Endothelial cell of hepatic sinusoid (primary cell): Measurements from ENCODE around the gene SCN2B.

Experiments
- in situ Hi-C: cut with HindIII; loops from 2 replicates; pipeline ENCODE4 v1.10.0; 2017; ENCODE audit warnings: low sequenced_read_pairs

The SCN2B gene

GRCh38 chr11:118175993-118176777 lies at the start of gene SCN2B:
SCN2B (minus strand) TSS chr11:118176639; CDS start chr11:118176431, 208 bp downstream.
- in situ Hi-C loops: no loop called here

- in situ Hi-C loops: loop anchor here (5.0 kb wide), 1 partner anchor 33 kb away; no protein-coding TSS in a partner anchor
These were observed 48.2 kb upstream of the SCN2B start, which contains the start of gene JAML for GRCh38 chr11:118224511-118225188. JAML (minus strand) TSS chr11:118225011; CDS start chr11:118214866, 10,145 bp downstream.

DNA sequence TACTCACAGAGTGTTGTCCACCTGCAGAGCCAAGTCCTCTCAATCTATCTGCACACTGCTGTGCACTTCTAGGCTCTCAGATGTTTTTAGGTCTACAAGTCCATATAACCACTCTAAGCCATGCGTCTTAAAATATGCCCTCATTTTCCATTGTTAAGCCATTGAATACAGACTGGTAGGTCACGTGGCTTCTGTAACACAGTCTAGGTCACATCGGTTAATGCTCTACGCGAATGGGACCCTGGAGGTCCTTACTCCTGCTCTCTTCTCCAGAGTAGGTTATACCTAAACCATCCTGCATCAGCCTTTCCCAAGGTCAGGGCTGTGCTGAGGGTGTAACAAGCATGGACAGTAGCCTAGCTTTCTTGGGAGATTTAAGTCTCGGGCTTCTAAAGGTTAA lies 47.6 kb upstream of the SCN2B start:
- in situ Hi-C loops: loop anchor here (5.0 kb wide), 1 partner anchor 33 kb away; no protein-coding TSS in a partner anchor

DNA sequence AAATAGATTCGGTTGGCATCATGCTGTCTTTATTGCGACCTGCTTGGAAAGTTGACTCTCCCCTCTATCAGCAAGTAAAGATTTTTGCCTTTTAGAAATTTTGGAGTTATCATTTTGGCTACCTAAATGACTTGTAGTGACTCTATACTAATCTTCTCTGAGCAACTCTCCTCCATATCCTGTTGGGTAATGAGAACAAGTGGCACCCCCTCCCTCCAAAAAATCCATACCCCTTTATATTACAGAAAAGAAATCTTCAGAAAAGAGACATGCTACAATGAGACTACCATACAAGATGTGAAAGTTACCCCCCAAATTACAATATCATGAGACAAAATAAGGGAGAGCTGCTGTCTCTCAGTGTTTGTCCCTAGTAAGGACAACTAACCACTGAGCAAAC lies 47.1 kb upstream of the SCN2B start:
- in situ Hi-C loops: loop anchor here (5.0 kb wide), 1 partner anchor 34 kb away; no protein-coding TSS in a partner anchor

- in situ Hi-C loops: loop anchor here (5.0 kb wide), 1 partner anchor 35 kb away; no protein-coding TSS in a partner anchor
These were observed 46.0 kb upstream of the SCN2B start for GRCh38 chr11:118222437-118222836.

DNA sequence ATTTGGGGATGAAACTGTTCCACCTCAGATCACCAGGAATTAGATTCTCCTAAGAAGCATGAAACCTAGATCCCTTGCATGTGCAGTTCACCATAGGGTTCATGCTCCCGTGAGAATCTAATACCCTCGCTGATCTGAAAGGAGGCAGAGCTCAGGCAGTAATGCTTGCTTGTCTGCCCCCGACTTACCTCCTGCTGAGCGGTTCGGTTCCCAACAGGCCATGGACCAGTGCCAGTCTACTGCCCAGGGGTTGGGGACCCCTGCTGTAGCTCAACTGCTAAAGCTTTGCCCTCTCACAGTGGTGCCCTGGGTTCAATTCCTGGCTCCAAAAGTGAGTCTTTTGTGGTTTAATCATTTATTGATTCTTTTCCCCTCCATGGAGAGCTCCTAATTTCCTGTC lies 45.0 kb upstream of the SCN2B start:
- in situ Hi-C loops: loop anchor here (5.0 kb wide), 1 partner anchor 36 kb away; no protein-coding TSS in a partner anchor

DNA sequence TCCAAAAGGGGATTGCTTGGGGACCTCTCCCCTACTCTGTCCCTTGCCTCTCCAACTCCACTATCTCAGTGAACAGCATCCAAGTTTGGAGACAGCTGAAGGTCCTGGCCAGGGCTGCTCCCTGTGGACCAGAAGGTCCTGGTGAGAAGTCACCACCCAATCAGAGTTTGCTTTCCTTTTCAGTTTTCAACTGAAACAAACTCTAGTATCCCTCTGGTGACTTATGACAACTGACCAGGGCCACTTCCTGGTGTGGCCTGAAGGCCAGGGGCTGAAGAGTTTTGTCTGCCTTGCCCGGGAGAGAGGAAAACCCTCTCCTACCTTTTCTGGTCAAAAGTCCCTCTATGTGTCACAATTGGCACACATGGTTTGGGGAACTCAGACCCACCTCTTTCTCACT lies 43.3 kb upstream of the SCN2B start:
- in situ Hi-C loops: loop anchor here (5.0 kb wide), 1 partner anchor 38 kb away; no protein-coding TSS in a partner anchor

- in situ Hi-C loops: no loop called here
These were observed 42.8 kb upstream of the SCN2B start for GRCh38 chr11:118219244-118219643.

GRCh38 chr11:118217575-118217974 lies 41.1 kb upstream of the SCN2B start:
- in situ Hi-C loops: no loop called here

DNA sequence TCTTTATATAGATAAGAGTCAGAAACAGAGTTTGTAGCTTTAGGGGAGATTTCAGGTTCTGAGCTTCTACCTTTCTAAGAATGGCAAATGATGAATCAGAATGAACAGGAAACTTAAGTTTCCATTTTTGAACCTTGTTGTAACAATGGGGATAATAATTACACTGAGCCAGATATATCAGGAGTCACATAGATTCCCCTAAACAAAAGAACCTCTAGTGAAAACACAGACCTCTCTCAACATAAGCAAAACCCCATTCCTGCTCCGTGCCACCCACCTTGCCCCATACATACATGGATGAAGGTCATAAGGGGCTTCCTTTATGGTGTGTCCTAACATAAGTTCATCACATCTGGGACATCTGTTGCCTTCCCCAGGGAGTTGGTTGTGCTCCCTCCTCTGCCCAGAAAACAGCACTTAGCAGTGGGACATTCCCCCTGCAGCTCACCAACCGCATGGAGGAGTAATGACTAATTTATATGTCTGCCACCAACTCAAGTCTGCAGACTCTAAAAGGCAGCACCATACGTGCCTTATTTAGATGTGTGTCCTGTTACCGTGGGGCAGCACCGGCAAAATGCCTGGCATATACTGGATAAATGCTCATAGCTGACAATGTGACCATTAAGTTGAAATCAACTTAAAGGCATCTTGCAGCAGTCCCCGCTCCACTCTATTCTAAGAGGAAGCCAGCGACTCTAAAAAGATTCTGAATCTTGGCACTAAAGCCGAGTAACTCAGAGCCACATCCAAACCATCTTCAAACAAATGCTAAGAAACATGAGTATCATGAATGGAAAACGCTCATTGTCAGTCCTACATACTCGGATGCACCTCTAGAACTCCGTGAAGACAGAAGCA lies 40.4 kb upstream of the SCN2B start:
- in situ Hi-C loops: no loop called here

- in situ Hi-C loops: no loop called here
These were observed 39.3 kb upstream of the SCN2B start for GRCh38 chr11:118215765-118216164.

DNA sequence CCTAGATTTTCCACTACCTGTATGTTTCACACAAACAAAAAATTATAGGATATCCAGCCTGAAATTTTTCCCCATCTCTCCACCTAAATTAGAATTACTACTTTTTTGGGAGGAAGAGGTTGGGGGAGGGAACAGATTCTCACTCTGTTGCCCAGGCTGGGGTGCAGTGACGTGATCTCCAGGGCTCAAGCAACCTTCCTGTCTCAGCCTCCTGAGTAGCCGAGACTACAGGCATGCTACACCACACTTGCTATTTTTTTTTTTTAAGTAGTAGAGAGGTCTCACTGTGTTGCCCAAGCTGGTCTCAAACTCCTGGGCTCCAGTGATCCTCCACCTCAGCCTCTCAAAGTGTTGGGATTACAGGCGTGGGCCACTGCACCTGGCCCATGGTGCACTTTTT lies 38.8 kb upstream of the SCN2B start:
- in situ Hi-C loops: no loop called here

- in situ Hi-C loops: loop anchor here (5.0 kb wide), 1 partner anchor 42 kb away; no protein-coding TSS in a partner anchor
These were observed 37.9 kb upstream of the SCN2B start for GRCh38 chr11:118214210-118214914.

GRCh38 chr11:118213781-118214180 lies 37.3 kb upstream of the SCN2B start:
- in situ Hi-C loops: loop anchor here (5.0 kb wide), 1 partner anchor 41 kb away; no protein-coding TSS in a partner anchor

DNA sequence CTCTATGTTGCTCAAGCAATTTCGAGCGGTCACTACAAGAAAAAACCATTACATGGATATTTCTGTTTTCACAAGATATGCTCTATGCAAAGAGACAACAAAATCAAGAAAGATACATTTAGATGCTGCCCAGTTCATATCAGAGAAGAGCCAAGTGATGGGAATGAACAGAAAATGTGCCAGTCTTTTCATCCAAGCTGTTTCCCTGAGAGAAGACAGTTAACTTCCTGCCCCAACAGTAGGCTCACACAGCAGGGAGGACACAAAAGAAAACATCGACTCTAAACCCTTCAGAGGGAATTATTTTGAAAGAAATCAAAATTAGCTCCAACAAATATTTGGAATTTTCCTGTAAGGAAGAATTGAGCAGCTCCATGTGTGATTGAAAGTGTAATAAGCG lies 36.8 kb upstream of the SCN2B start:
- in situ Hi-C loops: loop anchor here (5.0 kb wide), 1 partner anchor 41 kb away; no protein-coding TSS in a partner anchor

DNA sequence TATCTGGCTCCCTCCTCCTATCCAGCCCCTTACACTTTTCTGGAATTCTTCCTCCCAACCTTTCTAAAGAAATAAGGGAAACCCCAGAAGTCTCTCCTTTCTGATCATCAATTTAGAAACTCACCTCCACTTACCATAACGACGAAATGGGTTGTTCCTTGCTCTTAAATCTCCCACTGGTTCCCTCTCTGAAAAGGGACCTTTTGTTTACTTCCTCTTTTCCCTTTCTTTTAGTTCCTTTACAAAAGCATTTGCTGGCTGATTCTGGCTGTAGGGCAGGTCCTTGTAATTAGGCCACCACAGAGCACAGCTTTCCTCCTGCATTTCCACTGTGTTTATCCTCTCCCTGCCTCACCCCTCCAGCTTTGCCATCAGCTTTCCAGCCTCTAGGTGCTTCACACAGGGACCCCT lies 36.3 kb upstream of the SCN2B start:
- in situ Hi-C loops: loop anchor here (5.0 kb wide), 1 partner anchor 40 kb away; no protein-coding TSS in a partner anchor

GRCh38 chr11:118212131-118212725 lies 35.8 kb upstream of the SCN2B start:
- in situ Hi-C loops: loop anchor here (5.0 kb wide), 1 partner anchor 40 kb away; no protein-coding TSS in a partner anchor

- in situ Hi-C loops: loop anchor here (5.0 kb wide), 1 partner anchor 39 kb away; no protein-coding TSS in a partner anchor
These were observed 34.6 kb upstream of the SCN2B start for GRCh38 chr11:118211006-118211405.

- in situ Hi-C loops: loop anchor here (5.0 kb wide), 1 partner anchor 38 kb away; no protein-coding TSS in a partner anchor
These were observed 33.9 kb upstream of the SCN2B start for GRCh38 chr11:118210323-118210722.
